ENCODE measurements around the gene PATL1.
"Not testable (repeated sequence)": the region's sequence is repeated elsewhere in the genome, so short reads cannot be mapped to it uniquely, and the experiment has no call there.

Gene PATL1

DNA sequence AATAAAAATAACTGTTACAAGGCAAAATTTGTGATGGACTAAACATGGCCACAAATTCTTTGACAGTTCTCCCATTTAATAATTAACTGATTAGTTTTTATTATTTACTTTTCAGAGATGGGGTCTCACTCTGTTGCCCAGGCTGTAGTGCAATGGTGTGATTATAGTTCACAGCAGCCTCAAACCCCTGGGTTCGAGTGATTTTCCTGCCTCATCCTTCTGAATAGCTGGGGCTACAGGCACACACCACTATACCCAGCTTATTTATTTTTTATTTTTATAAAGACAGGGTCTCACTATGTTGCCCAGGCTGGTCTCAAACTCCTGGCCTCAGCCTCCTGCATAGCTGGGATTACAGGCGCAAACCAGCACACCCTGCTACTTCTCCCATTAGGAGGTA, 4.5 kb upstream of the PATL1 start:
- no peak for DNase-seq (ENCODE audit: low spot score)

DNA sequence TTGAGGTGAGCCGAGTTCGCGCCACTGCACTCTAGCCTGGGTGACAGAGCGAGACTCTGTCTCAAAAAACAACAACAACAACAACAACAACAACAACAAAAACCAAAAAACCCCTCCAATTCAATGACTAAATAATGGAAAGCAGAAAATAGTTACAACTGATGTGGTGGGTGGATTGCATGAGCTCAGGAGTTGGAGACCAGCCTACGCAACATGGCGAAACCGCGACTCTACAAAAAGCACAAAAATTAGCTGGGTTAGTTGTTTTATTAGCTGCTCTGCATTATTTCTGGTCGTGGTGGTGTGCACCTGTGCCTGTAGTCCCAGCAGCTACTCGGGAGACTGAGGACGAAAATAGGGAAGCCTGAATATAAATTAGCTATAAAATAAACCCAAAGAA, 2.6 kb upstream of the PATL1 start:
- no peak for DNase-seq (ENCODE audit: low spot score)

DNA sequence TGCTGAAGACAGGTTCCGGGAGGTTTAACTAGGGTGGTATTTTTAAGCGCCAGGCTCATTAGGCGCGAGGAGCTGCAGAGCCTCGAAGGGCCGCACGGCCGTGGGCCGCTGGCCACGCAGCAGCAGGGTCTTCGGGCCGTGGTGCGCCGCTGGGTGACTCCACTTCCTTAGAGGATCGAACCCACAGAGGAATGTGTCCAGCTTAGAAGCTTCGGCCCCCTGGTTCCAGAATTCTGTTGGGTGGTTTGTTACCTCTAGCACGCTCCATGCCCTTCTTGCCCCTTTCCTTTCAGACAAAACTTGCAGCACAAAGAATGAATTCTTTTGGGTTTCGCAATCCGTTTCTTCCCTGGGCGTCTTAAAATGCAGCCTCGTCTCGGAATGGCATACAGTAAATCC, 773 bp upstream of the PATL1 start:
- DNase-seq (ENCODE audit: low spot score), result peak; percentile 44

DNA sequence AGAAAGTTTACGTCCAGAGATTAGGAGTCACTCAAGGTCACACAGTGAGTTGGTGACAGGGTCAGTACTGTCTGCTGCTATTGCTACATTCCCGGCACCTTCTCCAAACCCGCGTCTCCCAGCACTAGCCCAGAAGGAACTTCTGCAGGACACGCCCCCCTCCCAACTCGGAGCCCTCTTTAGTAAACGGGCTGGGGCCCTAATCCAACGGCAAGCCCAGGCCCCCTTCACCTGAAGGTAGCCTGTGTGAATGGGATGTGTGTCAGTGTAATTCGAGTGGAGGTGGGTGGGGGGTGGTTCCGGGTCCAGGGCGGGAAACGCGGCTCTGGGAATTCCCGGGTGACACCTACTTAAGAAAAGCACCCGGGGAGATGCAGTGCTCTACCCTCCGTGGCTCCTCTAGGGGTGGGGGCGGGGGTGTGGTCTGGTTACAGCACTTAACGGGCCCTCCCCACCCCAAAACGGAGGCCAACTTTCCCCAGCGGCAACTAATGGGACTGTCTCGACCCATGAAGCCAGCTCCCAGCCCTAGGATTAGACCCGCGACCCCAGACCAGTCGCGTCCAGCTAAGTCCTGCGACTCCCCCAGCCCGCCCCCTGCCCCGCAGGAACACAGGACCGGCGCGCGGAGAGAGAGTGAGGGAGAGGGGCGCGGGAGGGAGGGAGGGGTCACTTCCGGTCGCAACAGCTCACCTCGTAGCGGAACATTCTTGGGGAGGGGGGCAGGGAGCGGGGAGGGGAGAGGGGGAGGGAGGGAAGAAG, 468 bp downstream of the PATL1 start:
- DNase-seq (ENCODE audit: low spot score), result peak; percentile 61

DNA sequence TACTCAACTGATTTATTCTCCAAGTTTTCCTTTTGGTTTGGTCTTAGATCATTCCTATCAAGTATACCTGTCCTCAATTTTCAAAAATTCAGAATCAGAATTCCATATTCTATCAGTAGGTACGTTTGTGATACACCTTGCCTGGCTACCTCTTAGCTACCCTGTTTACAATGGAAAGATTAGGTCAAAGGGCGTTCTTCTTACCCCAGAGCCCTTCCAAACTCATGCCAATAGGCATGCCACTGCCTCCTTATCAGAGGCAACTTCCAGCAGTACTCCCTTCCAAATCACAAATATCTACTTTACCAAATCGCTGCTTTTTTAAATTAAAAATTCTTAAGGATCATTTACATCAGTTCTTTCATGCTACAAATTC, 1.0 kb downstream of the PATL1 start:
- DNase-seq (ENCODE audit: low spot score), result no peak

DNA sequence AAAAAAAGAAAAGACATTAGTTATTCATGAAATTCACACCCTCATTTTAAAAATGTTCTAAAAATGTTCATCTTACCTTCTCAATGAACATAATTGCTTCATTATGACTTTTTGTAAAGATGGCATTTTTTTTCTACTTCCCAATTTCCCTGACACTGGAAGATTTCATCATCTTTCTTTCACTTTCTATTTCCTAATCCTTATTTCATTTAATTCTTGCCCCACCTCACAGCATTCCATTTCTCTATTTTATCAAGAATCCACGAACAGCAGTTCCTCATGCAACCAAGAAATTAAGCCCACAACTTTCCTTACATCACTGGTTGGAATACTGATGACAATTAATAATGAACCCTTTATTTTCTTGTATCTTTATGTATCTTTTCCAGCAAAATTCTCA, 1.9 kb downstream of the PATL1 start:
- DNase-seq (ENCODE audit: low spot score), result no peak

DNA sequence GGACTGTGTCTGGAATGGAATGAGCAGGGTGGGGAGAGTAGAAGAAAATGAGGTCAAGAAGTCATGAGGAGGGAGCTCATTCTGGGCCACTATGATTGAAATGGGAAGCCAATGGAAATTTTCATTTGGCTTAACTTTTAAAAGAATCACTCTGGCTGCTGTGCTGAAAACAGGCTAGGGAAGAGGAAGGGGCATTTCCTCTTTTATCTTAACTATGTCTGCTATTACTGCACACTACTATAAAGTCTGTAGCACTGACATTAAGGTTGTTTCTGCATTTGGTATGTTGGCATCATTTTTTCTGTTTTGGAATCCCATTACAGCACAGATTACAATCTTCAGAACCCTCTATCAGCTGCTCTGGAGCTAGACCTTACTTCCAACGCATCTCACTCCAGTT, 8.2 kb downstream of the PATL1 start:
- DNase-seq (ENCODE audit: low spot score), result no peak

DNA sequence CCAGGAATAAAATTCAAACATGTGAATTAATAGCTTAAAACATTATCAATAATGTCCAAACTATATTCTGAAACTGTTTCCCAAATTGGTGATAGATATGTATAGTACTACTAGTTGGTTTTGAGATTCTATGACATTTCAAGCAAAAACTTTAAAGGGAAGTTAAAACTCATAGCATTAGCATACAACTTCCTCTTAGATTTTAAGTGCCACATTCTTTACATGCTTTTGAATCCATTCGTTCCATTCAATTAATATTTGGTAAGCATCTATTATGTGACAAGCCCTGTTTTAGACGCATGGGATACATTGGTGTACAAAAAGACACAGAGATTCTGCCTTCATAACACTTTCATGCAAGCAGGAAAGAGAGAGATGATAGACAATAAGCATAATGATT, 8.9 kb downstream of the PATL1 start:
- DNase-seq (ENCODE audit: low spot score), result no peak

DNA sequence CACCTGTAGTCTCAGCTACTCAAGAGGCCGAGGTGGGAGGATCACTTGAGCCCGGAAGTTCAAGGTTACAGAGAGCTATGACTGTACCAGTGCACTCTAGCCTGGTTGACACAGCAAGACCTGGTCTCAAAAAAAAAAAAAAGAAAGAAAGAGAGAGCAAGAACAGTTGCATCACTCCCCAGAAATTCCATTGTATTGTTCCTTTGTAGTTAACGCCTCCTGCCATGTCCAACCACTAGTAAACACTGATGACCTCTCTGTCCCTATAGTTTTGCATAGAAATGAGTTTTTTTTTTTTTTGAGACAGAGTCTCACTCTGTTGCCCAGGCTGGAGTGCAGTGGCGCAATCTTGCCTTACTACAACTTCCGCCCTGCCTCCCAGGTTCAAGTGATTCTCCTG, 10.8 kb downstream of the PATL1 start:
- DNase-seq (ENCODE audit: low spot score), result no peak

DNA sequence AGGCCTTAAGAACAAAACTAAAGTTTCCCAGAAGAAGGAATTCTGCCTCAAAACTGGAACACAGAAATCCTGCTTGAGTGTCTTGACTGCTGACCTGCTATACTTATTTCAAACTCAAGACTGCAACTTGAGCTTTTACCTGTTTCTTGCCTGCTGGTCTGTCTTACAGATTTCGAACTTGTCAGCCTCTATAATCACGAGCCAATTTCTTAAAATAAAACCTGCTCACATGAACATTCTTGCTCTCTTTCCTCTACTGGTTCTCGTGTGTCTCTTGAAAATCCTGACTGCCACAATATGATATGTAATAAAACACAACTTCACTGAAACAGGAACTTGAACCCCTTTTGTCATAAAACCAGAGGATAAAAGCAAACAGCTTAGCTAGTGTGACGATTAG, 13.9 kb downstream of the PATL1 start:
- DNase-seq (ENCODE audit: low spot score), result no peak

DNA sequence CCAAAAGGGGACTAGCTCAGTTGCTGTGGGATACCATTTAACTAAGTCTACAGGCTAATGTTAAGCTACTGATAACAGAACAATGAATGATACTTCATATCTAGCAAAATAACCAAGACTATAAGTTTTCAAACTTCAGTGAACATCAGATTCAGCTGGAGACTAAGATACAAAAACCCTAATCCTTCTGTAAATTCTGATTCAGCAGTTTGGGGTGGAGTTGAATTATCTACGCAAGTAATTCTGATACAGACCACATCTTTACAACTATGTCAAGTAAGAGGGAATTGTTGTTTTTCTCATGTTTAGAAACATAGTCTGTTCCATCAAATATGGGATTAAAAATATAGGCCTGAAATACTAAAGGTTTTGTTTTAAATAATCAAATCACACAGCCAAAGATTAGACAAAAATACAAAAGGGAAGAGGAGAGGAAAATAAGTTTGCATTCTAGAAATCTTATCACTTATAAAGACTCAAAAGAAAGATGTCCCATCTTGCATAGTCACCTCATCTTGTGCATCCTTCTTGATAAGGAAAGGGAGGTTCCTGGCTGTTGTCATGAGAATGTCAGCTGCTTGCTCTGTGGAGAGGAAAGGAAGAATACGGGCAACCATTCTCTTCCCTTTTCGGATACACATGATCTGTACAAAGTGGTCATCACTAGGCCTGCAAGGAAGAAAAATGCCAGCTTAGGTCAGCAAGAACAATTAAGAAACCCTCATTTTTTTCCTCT, 21.4 kb downstream of the PATL1 start:
- DNase-seq (ENCODE audit: low spot score), result no peak

DNA sequence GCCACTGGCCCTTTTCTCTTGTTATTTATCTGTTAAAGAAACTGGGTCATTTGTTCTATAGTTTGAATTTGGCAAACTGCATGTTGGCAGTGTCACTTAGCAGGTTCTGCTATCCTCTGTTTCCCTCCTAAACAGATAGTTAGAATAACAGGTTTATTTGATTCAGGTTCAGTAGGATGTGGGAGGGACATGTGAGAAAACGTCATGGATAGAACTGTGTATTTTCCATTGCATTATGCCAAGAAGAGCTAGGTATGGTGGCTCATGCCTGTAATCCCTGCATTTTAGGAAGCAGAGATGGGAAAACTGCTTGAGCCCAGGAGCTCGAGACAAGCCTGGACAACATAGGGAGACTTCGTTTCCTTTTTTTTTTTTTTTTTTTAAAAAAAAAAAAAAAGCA, 24.3 kb downstream of the PATL1 start:
- DNase-seq (ENCODE audit: low spot score), result no peak

DNA sequence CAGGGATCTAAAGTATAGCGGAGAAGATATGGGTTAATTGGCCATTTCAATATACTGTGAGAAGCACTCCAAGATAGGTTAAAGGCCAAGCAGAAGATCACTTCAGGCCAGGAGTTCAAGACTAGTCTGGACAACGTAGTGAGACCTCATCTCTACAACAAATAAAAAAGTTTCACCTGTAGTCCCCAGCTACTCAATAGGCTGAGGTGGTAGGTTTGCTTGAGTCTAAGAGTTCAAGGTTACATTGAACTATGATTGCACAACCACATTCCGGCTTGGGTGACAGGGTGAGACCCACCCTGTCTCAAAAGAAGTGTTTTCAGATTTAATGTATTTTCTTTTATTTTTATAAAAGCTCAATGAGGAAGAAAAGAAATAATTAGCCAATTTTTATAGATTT, 25.4 kb downstream of the PATL1 start:
- no peak for DNase-seq (ENCODE audit: low spot score)

DNA sequence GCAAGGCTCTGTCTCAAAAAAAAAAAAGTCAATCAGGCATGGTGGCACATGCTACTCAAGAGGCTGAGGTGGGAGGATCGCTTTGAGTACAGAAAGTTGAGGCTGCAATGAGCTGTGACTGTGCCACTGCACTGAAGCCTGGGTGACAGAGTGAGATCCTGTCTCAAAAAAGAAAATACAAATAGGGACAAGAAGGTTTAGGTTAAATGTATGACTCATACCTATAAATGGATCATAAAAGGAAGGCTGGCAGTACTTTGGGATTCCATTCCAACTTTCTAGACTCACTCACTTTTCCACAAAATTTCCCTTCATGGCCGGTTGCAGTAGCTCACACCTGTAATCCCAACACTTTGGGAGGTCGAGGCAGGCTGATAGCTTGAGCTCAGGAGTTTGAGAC, 27.7 kb downstream of the PATL1 start:
- no peak for DNase-seq (ENCODE audit: low spot score)

DNA sequence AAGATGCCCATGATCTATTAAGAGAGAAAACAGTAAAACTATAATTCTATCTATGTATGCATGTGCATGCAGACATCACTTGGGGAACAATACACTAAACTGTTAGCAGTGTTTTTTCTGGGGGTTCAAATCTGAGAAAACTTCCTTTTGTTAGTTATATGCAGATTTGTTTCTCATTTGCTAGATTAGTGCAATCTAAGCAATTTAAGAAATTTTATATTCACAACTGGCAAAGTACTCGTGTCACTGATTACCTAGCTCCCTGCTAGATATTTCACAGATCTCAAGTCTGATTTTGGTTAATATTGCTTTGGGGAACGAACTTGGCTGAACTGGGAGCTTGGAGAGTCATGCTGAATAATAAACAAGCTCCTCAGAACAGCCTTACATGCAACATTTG, 38.3 kb downstream of the PATL1 start:
- no peak for DNase-seq (ENCODE audit: low spot score)

DNA sequence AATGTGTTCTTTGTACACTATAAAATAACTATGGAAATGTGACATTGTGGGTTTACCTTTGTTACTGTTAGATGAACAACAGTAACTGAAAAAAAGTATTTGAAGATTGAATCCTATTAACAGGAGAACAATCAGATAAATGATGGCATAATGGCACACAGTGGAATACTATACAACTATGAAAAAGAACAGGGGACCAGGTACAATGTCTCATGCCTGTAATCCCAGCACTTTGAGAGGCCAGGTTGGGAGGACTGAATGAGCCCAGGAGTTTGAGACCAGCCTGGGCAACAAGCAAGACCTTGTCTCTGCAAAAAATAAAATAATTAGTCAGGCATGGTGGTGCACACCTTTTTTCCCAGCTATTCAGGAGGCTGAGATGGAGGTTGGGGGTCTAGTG, 38.8 kb downstream of the PATL1 start:
- DNase-seq (ENCODE audit: low spot score), result no peak

DNA sequence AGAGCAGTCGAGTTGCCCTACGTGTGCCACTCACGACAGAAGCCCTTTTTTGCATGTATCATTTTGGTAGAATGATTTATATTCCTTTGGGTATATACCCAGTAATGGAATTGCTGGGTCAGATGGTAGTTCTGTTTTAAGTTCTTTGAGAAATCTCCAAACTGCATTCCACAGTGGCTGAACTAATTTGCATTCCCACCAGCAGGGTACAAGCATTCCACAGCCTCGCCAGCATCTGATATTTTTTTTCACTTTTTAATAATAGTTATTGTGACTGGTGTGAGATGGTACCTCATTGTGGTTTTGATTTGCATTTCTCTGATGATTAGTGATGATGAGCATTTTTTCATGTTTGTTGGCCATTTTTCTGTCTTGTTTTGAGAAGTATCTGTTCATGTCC, 41.9 kb downstream of the PATL1 start:
- not testable (repeated sequence) for DNase-seq (ENCODE audit: low spot score)

DNA sequence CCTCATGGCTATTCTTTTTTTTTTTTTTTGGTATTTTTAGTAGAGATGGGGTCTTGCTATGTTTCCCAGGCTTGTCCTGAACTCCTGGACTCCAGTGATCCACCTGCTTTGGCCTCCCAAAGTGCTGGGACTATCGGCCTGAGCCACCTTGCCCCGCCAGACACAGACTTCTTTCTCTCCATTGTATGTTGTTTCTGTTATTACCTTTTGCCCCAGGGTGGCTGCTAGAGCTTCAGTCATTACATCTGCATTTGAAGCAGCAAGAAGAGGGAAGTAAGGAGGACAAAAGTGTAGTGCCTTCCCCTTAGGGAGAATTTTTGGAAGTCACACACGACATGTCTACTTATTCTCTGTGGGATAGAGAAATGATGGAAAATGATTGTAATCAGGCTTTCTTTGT, 43.1 kb downstream of the PATL1 start:
- DNase-seq (ENCODE audit: low spot score), result no peak

DNA sequence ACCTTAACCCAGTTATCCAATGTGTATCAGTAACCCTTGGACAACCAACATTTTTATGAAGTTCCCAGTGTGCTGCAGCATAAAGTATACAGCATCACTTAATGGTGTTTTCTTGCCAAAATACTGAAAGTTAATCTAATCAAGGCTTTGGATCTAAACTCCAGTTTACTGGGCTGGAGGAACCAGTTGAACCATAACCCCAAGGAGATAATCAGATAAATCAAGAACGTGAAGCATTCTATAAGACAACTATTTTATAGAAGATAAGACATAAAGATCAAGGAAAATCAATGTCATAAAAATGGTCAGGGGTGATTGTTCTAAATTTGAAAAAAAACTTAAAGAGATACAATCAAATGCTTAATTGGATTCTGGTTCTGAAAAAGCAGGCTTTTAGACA, 51.0 kb downstream of the PATL1 start:
- no peak for DNase-seq (ENCODE audit: low spot score)

DNA sequence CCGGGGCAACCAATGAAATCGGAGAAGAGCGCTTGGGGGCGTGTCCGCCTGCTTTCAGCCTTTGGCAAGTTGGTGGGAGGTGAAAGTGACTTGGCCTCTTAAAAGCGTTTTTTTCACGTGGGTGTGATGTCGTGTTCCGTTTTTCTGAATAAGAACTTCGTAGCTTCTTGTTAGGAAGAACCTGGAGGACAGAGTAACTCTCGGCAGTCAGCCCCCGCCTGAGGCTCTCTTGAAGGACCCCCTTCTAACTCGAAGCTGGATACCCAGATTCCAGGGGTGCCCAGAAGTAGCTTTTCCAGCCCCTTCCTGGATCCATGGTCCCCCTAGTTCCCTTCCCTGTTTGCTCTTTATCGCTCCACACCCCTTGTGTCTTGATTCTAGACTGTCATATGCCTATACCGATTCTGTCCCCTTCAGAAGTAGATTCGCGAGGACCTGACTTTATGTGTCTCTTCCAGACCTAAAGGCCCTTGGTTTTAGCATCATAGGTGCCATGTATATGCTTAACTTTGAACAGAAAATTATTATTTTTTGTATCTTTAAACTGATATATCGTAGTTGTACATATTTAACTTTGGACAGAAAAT, 52.3 kb downstream of the PATL1 start:
- DNase-seq (ENCODE audit: low spot score), result no peak

DNA sequence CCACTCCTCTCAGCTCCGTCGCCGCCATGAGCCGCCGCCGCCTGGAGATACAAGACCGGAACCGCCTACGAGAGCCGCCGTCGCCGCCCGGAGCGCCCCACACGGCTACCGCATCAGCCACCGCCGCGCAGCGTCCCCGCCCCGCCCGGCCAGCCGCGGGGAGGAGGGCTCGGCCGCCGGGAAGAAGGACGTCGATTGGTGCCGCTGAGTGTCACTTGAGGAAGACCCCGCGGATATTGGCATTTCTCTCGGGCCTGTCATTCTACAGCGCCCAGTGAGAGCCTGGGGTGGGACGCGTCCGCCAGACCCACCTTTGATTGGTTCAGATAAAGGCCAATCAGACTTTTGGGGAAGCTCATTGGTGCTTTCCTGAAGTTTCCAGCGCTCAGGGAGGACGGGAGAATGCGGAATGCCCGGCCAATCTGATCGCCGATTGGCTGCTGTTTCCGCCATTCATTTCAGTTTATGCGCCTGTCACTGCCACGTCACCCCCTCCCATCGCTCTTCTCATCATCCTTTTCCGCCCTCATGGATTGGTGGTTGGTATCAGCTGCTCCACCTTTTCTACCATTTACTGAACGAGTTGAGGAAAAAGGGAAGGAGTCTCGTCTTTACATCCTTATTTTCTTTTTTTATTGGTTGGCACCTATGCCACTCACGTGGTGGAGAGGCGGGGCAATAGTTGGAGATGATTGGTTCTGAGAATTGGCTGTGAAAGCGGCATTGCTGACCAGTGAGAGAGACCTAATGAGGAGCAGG, 53.0 kb downstream of the PATL1 start, which contains the start of gene OSBP:
Gene OSBP (minus strand): TSS at position 138 of the 759 bp plus-strand sequence. CDS start 110 bp downstream, at position 28.
- DNase-seq (ENCODE audit: low spot score), result peak; percentile 99

DNA sequence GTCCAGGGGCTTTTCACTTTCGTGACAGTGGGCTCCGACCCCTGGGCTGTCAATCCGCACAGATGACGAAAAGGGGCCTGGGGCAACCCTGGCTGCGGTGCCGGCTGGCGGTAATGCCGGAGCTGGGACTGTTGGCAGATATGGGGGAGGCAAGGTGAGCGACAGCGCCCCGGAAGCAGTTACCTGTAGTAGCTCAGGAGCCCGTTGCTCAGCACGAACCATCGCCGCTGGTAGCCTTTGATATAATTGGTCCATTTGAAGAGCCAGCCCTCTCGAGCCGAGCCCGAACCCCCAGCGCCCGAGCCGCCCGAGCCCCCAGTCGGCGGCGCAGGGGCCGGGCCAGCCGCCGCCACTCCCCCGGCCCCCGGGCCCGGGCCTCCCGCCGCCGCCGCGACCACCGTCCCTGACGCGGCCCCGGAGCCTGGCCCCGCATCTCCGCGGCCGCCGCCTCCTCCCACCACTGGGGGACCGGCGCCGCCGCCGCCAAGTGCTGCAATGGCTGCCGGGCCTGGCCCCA, 53.7 kb downstream of the PATL1 start:
- DNase-seq (ENCODE audit: low spot score), result no peak

All from AG08396 (cell line).